Neural cell (in vitro differentiated cells): Measurements from ENCODE around the gene ANKK1.

ENCODE experiments used
- EP300 ChIP-seq: fragments of 450-650 bp; conservative IDR thresholded peaks from 2 replicates; pipeline ENCODE4 v1.6.1; 2014; ENCODE audit warnings: antibody characterized with exemption, mild to moderate bottlenecking, moderate library complexity; ENCODE audit not compliant: poor library complexity, severe bottlenecking
- EZH2 ChIP-seq: fragments of 200-600, 300-800 bp; shearing (Covaris generic), sonication (generic); IDR thresholded peaks from 2 replicates; pipeline ENCODE4 v1.6.1; 2014; ENCODE audit warnings: antibody characterized with exemption, low read length, borderline replicate concordance, mild to moderate bottlenecking; ENCODE audit not compliant: insufficient read depth, poor library complexity, severe bottlenecking
- MXI1 ChIP-seq: fragments of 450-650 bp; conservative IDR thresholded peaks from 2 replicates; pipeline ENCODE4 v1.6.1; 2014; ENCODE audit warnings: antibody characterized with exemption, mild to moderate bottlenecking; ENCODE audit not compliant: poor library complexity, severe bottlenecking
- POLR2AphosphoS5 ChIP-seq: IDR thresholded peaks from 2 replicates; pipeline ENCODE4 v1.6.1; 2012
- RAD21 ChIP-seq: fragments of 450-650 bp; conservative IDR thresholded peaks from 2 replicates; pipeline ENCODE4 v1.6.1; 2014; ENCODE audit warnings: antibody characterized with exemption, mild to moderate bottlenecking, moderate library complexity
- SMC3 ChIP-seq: fragments of 450-650 bp; conservative IDR thresholded peaks from 2 replicates; pipeline ENCODE4 v1.6.1; 2014; ENCODE audit warnings: antibody characterized with exemption, mild to moderate bottlenecking, moderate library complexity; ENCODE audit not compliant: poor library complexity
- TAF1 ChIP-seq: IDR thresholded peaks from 2 replicates; pipeline ENCODE4 v1.6.1; 2012; ENCODE audit warnings: low read depth
- TF ChIP-seq, protein P1 (sequence below): fragments of 450-650 bp; IDR thresholded peaks from 2 replicates; pipeline ENCODE4 v1.5.1; 2014; ENCODE audit warnings: antibody characterized with exemption, mild to moderate bottlenecking, moderate library complexity; ENCODE audit not compliant: poor library complexity, severe bottlenecking
- TF ChIP-seq, protein P2 (sequence below): IDR thresholded peaks from 2 replicates; pipeline ENCODE4 v1.6.1; 2012; ENCODE audit warnings: borderline replicate concordance

DNA sequence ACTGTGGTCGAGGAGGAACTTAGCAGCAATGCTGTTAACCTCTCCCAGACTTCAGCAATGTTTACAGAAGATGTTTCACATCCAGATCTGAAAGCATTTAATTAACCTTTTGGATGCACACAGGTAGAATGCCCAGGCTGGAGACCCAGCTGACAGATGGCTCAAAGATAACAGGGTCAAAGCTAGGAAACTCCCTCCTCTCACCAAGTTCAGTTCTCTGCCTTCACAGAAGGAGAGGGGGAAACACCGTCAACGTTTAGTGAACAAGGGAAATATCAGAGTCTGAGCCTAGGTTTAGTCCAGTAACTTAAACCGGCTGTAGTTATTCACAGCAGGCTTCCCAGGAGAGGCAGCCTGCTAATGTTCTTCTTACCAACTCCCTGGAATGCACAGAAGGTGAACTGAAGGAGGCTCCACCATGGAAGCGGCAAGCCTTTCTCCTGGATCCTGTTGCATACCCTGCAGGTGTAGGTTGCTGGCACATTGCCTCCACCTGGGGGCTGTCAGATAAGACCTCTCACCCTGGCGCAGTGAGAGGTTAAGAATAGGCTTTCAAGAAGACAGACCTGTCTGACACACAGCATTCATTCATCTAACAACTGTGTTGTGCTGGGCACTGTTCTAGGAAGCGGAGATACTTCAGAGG lies 23.5 kb upstream of the ANKK1 start:
- TF ChIP-seq, protein P1, sequence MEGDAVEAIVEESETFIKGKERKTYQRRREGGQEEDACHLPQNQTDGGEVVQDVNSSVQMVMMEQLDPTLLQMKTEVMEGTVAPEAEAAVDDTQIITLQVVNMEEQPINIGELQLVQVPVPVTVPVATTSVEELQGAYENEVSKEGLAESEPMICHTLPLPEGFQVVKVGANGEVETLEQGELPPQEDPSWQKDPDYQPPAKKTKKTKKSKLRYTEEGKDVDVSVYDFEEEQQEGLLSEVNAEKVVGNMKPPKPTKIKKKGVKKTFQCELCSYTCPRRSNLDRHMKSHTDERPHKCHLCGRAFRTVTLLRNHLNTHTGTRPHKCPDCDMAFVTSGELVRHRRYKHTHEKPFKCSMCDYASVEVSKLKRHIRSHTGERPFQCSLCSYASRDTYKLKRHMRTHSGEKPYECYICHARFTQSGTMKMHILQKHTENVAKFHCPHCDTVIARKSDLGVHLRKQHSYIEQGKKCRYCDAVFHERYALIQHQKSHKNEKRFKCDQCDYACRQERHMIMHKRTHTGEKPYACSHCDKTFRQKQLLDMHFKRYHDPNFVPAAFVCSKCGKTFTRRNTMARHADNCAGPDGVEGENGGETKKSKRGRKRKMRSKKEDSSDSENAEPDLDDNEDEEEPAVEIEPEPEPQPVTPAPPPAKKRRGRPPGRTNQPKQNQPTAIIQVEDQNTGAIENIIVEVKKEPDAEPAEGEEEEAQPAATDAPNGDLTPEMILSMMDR: no peak
- no peak for TF ChIP-seq RAD21
- TF ChIP-seq TAF1: no peak
- no peak for TF ChIP-seq POLR2AphosphoS5
- no peak for TF ChIP-seq EZH2
- TF ChIP-seq EP300: no peak
- TF ChIP-seq, protein P2, sequence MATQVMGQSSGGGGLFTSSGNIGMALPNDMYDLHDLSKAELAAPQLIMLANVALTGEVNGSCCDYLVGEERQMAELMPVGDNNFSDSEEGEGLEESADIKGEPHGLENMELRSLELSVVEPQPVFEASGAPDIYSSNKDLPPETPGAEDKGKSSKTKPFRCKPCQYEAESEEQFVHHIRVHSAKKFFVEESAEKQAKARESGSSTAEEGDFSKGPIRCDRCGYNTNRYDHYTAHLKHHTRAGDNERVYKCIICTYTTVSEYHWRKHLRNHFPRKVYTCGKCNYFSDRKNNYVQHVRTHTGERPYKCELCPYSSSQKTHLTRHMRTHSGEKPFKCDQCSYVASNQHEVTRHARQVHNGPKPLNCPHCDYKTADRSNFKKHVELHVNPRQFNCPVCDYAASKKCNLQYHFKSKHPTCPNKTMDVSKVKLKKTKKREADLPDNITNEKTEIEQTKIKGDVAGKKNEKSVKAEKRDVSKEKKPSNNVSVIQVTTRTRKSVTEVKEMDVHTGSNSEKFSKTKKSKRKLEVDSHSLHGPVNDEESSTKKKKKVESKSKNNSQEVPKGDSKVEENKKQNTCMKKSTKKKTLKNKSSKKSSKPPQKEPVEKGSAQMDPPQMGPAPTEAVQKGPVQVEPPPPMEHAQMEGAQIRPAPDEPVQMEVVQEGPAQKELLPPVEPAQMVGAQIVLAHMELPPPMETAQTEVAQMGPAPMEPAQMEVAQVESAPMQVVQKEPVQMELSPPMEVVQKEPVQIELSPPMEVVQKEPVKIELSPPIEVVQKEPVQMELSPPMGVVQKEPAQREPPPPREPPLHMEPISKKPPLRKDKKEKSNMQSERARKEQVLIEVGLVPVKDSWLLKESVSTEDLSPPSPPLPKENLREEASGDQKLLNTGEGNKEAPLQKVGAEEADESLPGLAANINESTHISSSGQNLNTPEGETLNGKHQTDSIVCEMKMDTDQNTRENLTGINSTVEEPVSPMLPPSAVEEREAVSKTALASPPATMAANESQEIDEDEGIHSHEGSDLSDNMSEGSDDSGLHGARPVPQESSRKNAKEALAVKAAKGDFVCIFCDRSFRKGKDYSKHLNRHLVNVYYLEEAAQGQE: no peak
- no peak for TF ChIP-seq SMC3
- TF ChIP-seq MXI1: no peak
